Suppressor macrophage treated with lipopolysaccharide for 4 hours (primary cell): ENCODE data around the gene LRRC2.
"Not testable (repeated sequence)": the region's sequence is repeated elsewhere in the genome, so short reads cannot be mapped to it uniquely, and the experiment has no call there.

Source experiments
- DNase-seq: peaks from one replicate; pipeline ENCODE4 v3.0.0-alpha.2; 2020

The LRRC2 gene

GRCh38 chr3:46521096-46521495, 45.0 kb downstream of the LRRC2 start:
- DNase-seq, result no peak

DNA sequence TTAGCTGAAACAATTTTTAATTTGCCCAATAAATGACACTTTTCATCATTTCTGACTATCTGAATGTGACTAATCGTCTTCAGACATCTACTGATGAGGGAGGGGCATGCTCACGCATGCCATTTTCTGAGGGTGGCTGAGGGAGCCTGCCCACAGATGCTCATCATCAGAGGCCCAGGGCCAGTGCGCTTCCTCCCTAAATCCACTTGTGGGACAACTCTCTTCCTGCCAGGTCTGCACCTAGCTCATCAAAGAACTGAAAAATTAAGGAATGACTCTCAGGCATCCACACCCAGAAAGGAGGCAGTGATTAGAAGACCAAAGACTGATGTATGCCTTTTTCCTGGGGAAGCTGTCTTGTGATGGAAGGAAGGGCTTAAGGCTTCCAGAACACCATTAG, 45.6 kb downstream of the LRRC2 start:
- DNase-seq, result no peak

DNA sequence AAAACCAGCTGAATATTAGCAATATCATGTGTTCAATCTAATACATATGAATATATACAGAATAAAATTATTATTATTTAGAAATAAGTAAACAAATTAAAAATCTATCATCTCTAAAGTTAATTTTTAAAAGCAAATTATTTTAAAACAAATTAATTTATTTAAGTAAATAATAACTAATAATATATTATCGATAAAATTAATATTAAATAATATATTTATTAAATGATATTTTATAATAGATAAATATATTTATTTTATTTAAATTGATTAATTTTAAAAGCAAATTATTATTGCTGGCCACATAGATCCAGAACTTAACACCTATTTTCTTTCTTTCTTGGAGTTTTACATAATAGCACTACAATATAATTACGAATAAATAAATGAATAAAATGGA, 46.1 kb downstream of the LRRC2 start:
- DNase-seq, result no peak

DNA sequence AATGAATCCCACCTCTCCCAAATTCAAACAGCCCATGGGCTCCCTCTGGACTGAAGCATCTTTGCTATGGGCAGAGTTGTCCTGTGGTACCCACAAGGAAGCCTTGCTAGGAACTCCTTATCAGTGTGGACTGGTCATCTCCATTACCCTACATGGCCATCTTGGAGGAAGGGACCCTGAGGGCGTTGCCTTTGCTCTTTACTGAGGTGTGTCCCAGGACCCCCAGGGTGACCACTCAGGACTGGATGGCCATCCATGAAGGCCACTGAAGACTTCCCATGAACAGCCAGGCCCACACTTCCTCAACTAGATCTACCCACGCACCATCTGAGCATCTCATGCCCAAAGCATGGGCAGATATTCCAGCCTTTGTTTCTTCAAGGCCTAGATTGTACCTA, 48.3 kb downstream of the LRRC2 start:
- DNase-seq, result no peak

- peak; percentile 33 for DNase-seq
Observed at GRCh38 chr3:46517016-46517783, 48.9 kb downstream of the LRRC2 start.

DNA sequence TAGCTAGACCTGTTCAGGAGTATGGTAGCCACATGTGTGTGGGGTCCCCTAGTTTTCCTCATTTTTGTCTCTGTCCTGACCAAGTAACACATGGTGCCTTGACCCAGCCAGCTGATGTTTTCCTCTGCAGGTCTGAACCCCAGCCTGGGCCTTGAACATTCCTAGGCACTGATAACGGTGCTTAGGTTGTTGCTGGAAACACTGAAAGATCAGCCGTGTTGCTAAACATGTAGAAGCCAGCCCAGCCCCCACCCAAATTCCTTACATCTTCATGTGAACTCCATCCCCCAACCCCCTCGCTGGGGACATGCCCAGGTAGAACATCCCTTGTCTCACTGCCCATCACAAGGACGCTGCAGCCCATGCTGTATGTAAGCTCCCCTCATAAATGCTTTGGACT, 49.6 kb downstream of the LRRC2 start:
- DNase-seq, result no peak

- DNase-seq, result no peak
Observed at GRCh38 chr3:46512191-46512749, 53.8 kb downstream of the LRRC2 start.

- DNase-seq, result no peak
Observed at GRCh38 chr3:46509661-46510187, 56.4 kb downstream of the LRRC2 start.

DNA sequence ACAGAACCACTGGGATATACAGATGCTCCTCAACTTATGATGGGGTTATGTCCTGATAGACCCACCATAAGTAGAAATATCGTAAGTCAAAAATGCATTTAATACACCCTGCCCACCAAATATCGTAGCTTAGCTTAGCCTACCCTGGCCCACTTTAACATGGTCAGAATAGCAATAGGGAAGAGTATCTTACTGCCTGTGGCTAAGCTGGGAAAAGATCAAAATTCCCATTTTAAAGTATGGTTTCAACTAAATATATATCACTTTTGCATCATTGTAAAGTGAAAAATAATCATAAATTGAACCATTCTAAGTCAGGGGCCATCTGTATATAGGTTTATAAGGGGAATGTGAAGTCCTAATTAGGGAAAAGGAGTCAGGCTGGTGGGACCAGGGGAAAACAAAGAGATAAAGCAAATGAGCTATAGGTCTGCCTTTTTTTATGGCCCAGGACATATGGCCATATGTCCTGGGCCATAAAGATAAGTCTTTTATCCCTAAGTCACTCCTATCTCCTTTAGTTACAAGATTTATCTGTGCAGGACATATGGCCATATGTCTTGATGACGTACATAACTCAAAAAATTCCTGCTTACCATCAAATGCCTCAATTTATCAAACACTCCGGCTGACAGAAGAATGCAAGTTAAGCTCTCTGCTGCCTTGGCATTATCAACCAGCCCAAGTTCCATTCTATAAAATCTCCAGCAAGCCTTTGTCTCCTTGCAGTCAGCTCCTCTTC, 57.1 kb downstream of the LRRC2 start:
- no peak for DNase-seq

GRCh38 chr3:46506526-46506925, 59.6 kb downstream of the LRRC2 start:
- no peak for DNase-seq

DNA sequence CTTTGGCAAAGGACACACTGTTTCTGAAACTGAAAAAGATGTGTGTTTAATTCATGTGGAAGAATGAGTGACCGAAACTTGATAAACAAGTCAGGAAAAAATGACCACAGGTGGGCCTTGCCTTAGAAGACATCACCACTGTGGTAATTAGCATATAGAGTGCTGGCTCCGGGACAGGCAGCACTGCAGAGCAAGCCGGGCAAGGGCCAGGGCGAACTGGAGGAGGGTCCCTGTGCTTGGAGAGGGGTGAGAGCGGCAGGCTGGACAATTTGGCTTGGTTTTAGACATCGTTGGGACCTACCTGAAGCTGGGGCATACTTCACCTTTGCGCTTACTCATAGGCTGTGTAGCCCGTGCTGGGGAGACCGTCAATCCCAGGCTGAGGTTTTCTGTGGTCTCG, 60.1 kb downstream of the LRRC2 start:
- no peak for DNase-seq

DNA sequence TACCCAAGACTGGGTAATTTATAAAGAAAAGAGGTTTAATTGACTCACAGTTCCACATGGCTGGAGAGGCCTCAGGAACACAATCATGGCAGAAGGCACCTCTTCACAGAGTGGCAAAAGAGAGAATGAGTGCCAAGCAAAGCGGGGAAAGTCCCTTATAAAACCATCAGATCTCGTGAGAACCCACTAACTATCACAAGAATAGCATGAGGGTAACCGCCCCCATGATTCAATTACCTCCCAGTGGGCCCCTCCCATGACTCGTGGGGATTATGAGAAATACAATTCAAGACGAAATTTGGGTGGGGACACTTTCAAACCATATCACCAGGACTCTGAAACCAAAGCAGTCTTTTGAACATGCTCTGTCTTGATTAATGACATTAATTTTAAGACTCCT, 61.3 kb downstream of the LRRC2 start:
- DNase-seq, result peak; percentile 42

- DNase-seq, result no peak
Observed at GRCh38 chr3:46503200-46503874, 62.8 kb downstream of the LRRC2 start.

GRCh38 chr3:46501702-46502101, 64.4 kb downstream of the LRRC2 start:
- DNase-seq, result no peak

DNA sequence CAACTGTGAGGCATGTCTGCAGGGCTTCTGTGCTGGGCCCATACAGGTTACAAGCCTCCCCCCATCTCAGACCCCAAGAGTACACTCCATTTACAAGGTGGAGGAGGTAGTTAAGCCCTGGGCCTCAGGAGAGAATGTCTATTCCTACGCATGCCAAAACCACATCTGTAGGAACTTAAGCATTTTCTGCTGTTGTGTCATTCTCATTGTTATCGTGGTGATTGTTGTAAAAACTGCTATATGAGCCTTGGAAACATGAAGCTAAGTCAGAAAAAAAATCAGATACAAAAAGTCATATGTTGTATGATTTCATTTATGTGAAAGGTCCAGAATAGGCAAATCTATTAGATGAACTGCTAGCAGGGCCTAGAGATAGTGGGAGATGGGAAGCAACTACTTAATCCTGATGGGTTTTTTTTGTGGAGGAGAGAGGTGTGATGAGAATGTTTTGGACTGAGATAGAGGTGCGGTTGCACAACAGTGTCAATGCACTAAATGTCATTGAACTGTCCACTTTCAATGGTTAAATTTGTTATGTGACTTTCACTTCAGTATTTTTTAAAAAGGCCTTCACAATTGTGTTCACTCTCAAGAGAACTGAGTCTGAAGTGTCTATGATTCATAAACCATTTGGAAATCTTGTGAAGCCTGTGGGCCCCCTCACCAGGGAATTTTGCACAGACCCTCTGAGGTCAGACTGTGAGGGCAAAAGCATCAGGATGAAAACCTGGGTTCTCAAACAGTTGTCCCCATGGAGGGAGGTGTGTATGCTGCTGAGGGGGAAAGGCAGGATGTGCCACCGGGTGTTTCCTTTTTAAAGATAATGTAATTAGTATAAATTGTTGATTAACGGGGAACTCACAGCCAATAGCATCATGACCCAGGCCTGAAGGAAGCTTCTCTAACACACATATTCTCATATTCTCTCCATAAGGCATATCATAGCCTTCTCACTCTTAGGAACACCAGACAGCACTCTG, 65.2 kb downstream of the LRRC2 start:
- peak; percentile 43 for DNase-seq

GRCh38 chr3:46498916-46499519, 67.1 kb downstream of the LRRC2 start:
- no peak for DNase-seq

DNA sequence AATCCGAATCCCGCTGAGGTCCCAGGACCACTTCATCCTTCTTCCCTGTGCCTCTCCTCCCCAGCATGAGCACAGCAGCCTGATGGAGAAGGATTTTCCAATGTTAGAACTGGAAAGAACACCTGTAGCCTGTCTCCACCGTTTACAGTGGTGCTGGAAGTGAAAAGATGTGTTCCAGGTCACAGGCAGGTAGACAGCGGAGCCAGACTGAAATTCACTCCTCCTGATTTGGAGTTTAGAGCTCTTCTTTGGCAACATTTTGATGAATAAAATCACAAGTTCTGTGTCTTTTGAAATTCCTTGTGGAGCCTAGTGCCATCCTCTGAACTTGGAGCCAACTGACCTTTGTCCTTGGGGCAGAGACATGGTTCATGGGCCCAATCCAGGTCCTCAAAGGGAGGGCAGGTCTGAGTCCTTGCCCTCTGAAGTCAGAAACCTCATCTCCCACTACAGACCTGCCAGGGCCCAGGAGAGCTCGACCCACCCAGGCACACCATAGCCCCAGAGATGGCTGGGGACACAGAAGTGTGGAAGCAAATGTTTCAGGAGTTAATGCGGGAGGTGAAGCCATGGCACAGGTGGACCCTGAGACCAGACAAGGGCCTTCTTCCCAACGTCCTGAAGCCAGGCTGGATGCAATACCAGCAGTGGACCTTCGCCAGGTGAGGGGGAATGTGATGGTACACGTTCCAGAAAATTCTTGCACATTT, 68.4 kb downstream of the LRRC2 start, which contains the start of gene RTP3:
TSS of gene RTP3 (plus strand) at position 421 of the 710 bp plus-strand sequence. CDS start at position 508, 87 bp downstream.
- DNase-seq, result no peak

DNA sequence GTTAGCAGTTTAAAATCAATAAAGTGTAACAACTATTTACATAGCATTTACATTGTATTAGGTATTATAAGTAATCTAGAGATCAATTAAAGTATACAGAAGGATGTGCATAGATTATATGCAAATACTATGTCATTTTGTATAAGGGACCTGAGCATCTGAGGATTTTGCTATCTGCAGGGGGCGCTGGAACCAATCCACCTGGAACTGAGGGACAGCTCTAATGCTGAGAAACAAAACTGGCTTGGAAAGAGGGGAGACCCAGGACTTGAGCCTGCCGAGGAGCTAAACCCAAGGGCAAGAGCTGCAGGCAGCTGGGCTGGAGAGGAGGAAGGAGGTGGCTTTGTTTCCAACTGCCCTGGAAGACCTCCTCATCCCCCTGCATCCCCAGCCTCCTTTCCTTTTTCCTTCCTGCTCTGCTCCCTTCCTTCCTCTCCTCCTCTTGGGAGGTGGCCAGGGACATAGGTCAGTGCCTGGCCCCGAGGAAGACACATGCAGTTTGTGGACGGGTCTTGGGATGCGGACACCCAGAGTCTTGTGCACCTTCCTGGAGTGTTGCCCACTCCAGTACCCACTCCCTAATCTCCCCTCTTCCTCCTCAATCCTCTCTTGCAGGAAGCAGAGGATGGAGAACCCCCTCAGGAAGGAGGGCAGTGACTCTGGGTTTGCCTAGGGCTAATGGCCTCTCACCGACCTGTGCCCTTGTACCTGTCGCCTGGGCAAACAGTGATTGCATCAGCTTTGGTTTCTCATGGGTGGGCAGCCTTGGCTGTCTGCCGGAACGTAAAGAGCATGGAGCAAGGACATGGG, 69.2 kb downstream of the LRRC2 start:
- DNase-seq, result peak; percentile 32

DNA sequence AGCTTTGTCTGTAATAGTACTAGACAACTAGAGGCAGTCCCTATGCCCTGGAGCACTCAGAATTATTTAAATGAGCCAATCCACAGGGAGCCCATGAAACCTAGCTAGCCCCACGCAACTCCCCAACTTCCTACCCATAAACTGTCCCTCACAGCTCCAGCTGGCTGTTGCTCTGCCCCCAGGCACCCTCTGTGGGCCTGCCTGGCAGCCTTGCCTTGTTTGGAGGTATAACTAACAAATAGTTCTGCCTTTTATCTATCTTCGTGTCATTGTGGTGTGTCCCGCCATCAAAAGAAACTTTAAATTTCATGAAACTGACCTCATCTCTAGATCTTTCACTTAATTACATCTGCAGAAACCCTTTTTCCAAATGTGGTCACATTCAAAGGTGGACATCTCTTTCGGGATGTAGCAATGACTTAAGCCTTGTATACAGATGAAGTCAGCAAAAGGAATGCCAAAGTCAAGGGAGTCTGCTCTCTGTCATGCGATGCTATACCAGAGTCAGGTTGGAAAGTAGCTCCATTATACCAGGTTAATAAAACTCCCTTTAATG, 70.1 kb downstream of the LRRC2 start:
- DNase-seq, result no peak

DNA sequence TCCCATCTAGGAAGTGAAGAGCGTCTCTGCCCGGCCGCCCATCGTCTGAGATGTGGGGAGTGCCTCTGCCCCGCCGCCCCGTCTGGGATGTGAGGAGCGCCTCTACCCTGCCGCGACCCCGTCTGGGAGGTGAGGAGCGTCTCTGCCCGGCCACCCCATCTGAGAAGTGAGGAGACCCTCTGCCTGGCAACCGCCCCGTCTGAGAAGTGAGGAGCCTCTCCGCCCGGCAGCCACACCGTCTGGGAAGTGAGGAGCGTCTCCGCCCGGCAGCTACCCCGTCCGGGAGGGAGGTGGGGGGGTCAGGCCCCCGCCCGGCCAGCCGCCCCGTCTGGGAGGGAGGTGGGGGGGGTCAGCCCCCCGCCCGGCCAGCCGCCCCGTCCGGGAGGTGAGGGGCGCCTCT, 71.6 kb downstream of the LRRC2 start:
- DNase-seq, result not testable (repeated sequence)
